Stimulated activated CD4-positive, alpha-beta T cell treated with anti-CD3 and anti-CD28 coated beads, Interleukin-1b, Interleukin-23, amount 100 ng/mL, for 4 hours (primary cell): ENCODE data around the gene MBP.
"Not testable (repeated sequence)": the region's sequence is repeated elsewhere in the genome, so short reads cannot be mapped to it uniquely, and the experiment has no call there.

Experiments
- DNase-seq, 2 donors: peaks; one replicate each; pipeline ENCODE4 v3.0.0-alpha.2; 2020; ENCODE audit warnings: low read depth in 2 of 2

MBP gene

GRCh38 chr18:76972846-76973519, 159.6 kb downstream of the MBP start:
- no peak for DNase-seq

- DNase-seq = no peak
Measured at GRCh38 chr18:76972241-76972640, 160.3 kb downstream of the MBP start.

DNA sequence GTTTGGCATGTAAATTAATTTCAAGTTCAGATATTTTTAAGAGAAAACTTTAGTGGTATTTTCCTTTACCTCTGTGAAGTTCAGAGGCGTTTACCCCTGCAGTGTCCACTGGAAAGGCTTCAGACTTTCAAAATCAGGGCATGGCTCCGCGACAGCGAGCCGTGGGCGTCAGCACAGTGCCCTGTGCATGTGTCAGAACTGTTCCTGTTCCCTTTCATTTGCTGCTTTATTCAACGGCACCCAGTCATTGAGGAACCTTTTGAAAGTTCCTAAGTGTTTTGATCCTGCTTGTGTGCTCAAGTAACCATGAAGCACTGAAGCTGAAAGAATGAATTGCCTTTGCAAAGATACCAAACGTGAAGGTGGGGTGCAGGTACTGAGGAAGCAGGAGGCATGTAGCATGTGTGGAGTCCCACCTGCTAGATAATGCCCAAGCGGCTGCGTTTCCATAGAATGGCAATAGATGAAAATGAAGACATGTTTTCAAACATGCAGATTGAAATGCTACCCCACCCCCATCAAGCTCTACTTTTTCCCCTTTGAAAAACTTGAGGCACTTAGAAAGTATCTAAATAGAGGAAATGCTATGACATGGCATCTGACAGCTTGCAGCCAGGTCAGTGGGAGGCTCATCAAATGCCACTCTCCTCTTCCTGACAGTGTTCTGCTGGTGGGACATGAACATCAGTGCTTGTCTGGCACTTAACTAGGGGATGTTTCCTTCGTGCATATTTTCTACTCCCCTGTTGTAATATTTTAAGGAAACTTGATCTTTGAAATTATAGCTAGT, 161.6 kb downstream of the MBP start:
- no peak for DNase-seq

DNA sequence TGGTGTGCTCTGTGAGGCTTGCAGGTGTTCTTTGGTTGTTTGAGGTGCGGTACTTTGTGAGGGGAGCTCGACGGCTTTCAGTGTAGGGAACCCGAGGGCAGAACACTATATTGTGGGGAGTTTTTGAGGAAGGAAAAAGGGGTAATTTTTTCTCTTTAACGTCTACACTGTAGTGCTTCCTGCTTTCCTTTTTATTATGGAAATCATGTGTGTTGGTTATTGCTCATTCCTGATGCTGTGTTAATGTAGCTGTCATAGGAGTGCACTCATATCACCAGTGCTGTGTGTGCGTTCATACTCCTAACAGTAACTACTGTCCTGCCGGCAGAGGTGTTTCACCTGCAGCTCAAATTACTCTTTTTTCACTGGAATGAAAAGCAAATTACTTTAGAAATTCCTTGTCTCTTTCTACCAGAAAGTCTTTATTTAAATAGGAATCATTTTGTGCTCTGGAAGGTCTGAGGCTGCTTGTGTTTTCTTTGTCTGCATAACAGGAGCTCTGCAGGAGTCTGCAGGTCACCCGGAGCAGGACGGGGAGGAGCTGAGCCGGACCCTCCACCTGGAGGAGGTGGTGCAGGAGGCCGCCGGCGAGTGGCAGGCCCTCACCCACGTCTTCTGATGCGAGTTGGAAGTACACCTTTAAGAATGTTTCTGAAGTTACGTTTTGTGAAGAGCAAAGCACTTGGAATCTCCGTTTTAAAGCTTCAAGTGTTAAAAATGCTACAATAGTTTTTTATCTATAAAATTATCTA, 164.7 kb downstream of the MBP start:
- DNase-seq = no peak

DNA sequence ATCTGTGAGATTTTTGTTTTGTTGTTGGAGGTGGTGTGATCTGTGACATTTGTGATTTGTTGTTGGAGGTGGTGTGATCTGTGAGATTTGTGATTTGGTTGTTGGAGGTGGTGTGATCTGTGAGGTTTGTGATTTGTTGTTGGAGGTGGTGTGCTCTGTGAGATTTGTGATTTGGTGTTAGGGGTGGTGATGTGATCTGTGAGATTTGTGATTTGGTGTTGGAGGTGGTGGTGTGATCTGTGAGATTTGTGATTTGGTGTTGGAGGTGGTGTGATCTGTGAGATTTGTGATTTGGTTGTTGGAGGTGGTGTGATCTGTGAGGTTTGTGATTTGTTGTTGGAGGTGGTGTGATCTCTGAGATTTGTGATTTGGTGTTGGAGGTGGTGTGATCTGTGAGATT, 165.3 kb downstream of the MBP start:
- not testable (repeated sequence) for DNase-seq

- not testable (repeated sequence) for DNase-seq
Measured at GRCh38 chr18:76965555-76966151, 166.9 kb downstream of the MBP start.

GRCh38 chr18:76963936-76964335, 168.6 kb downstream of the MBP start:
- no peak for DNase-seq

DNA sequence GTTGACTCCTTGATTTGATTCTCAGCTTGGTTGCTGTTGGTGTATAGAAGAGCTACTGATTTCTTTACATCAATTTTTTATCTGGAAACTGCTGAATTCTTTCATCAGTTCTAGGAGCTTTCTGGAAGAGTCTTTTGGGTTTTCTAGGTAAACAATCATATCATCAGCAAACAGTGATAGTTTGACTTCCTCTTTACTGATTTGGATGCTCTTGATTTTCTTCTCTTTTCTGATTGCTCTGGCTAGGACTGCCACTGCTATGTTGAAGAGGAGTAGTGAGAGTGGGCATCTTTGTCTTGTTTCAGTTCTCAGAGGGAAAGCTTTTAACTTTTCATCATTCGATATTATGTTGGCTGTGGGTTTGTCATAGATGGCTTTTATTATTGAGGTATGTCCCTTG, 169.7 kb downstream of the MBP start:
- no peak for DNase-seq

- no peak for DNase-seq
Measured at GRCh38 chr18:76960528-76961035, 172.0 kb downstream of the MBP start.

DNA sequence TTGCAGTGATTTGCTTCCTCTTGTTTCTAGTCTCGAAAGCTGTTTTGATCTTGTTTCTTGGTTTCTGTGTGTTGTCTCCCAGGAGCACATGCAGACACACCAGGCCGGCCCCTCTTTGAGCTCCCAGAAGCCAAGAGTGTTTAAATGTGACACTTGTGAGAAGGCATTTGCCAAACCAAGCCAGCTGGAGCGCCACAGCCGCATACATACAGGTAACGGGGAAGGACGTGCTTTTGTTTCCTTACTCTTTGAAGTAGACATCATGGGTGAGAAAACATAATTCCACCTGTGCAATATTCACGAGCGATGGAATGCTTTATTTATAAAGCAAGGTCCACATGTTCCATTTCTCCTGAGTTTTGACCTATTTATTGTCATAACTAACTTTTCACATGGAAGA, 173.0 kb downstream of the MBP start:
- no peak for DNase-seq

GRCh38 chr18:76958692-76959341, 173.8 kb downstream of the MBP start:
- no peak for DNase-seq

DNA sequence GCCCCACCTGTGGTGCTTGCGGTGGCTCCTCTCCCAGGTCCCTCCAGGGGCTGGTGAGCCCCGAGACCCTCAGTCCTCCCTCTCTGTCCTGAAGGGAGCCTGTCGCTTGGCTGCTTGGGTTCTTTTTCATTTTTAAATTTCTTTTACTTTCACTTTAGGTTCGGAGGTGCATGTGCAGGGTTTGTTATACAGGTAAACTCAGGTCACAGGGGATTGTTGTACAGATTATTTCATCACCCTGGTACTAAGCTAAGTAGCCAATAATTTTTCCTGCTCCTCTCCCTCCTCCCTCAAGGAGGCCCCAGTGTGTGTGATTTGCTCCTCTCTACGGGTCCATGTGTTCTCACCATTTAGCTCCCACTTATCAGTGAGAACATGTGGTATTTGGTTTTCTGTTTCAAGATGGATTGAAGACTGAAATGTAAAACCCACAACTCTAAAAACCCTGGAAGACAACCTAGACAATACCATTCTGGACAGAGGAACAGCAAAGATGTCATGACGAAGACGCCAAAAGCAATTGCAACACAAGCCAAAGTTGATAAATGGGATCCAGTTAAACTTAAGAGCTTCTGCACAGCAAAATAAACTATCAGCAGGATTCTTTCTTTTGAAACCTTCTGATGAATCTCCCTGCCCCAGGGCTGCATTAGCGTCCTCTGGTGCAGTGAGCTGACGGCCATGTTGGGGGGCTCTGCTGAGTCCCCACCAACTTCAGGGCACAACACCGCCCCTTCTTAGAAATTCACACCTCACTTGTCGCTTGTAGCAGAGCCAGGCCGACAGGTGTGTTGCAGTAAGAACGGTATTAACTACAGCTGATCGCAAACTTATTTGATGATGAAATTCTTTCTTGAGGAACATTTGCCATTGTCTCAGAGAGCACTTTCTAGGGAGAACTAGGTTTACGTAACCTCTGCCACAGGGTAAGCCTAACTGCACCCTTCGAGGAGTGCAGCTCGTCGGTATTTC, 174.9 kb downstream of the MBP start:
- DNase-seq = no peak

DNA sequence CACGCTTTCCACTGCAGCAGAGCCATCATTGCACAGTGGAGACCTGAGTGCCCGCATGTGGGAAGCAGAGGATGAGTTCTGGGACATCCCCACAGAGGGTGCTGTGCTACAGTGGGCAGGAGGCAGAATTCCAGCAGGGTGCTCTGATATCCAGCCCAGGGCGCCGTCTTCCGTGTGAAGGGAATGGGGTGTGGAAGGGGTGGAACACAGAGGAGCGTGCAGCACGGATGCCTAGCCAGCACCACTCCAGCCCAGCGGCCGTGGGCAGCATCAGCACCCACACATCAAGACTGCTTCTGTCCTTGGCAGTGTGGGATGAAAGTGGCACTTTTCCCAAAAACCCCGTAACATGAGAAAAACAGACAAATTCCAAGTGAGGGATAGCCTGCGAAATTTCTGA, 175.9 kb downstream of the MBP start:
- DNase-seq = no peak

- DNase-seq = no peak
Measured at GRCh38 chr18:76955524-76956170, 176.9 kb downstream of the MBP start.

- no peak for DNase-seq
Measured at GRCh38 chr18:76953583-76954233, 178.9 kb downstream of the MBP start.

DNA sequence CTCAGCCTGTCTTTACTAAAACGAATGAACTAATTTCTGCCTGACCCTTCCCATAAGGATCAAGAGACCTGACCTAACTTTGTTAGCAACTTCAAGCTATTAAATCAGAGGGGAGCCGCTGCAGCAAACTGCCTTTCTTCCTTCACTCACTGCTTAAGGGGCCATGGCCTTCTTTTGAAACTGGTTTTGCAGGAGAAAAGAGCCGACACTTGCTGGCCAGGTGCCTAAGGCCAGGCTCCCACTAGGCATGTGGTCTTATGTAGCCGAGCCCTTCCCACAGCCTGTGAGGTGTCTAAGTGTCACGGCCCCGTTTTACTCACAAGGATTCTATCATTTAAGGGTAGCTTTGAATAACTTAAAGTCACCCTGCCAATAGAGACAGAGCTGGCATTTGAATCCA, 179.4 kb downstream of the MBP start:
- no peak for DNase-seq

- no peak for DNase-seq
Measured at GRCh38 chr18:76952747-76953146, 179.8 kb downstream of the MBP start.

DNA sequence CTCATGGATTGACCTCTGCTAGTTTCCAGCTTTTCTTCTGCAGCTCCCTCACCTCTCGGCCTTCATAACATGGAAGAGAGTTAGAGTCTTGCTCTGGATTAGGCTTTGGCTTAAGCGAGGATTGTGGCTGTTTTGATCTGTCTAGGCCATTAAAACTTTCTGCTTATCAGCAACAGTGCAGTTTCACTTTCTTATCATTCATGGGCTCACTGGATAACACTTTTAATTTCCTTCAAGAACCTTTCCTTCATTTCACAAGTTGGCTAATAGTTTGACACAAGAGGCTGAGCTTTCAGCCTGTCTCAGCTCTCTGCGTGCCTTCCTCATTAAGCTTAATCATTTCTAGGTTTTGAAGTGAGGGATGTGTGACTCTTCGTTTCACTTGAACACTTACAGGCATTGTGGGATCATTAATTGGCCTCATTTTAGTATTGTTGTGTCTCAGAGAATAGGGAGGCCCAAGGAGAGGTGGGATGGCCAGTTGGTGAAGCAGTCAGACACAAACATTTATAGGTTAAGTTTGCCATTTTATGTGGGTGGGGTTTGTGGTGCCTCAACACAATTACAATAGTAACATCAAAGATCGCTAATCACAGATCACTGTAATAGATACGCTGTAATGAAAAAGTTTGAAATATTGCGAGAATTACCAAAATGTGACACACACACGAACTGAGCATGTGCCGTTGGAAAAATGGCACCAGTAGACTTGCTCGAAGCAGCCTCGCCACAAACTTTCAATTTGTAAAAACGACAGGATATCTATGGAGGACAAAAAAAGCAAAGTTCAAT, 180.9 kb downstream of the MBP start:
- no peak for DNase-seq

DNA sequence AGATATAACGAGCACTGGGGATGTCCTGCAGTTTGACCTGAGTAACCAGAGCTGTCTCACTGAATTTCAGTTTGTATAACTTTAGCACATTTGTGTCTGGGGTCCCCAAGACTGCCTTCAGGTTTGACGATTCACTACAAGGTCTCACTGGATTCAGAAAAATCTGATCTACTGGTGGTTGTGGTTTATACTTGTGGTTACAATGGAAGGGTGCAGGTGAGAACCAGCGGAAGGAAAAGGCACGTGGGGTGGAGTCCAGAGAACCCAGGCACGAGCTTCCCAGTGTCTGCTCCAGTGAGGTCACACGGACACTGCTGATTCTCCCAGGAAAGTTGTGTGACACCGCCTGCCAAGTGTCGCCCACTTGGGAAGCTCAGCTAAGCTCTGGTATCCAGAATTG, 184.2 kb downstream of the MBP start:
- no peak for DNase-seq
